ENCODE data around the gene SHOX.

Gene SHOX

GRCh38 chrX:629230-630006, 1.2 kb upstream of the SHOX start:
- Mint-ChIP-seq H3K27ac (peak overlapping the region; percentile 62), H3K36me3 (no peaks in the 10 kb centered on the region), H3K4me3 (no peak overlapping the region), H3K4me1 (no peaks in the 10 kb centered on the region), H3K9me3 (peaks cover 9% of the 10 kb centered on the region), H3K27me3 (peaks cover 96% of the 10 kb centered on the region)
- CTCF ChIA-PET: no interaction called here
- no peak for DNase-seq

GRCh38 chrX:630007-630611, 482 bp upstream of the SHOX start:
- no peaks in the 10 kb centered on the region for H3K36me3 Mint-ChIP-seq
- H3K27ac Mint-ChIP-seq: no peak overlapping the region
- H3K9me3 Mint-ChIP-seq: peaks cover 9% of the 10 kb centered on the region
- peaks cover 96% of the 10 kb centered on the region for H3K27me3 Mint-ChIP-seq
- no peaks in the 10 kb centered on the region for H3K4me1 Mint-ChIP-seq
- no peak for DNase-seq
- H3K4me3 Mint-ChIP-seq: no peak overlapping the region
- CTCF ChIA-PET: no interaction called here

GRCh38 chrX:631802-632365, 1.3 kb downstream of the SHOX start:
- Mint-ChIP-seq H3K27me3 (peaks cover 89% of the 10 kb centered on the region), H3K27ac (peak overlapping the region; percentile 14), H3K4me3 (no peak overlapping the region), H3K9me3 (peaks cover 3% of the 10 kb centered on the region), H3K36me3 (no peaks in the 10 kb centered on the region), H3K4me1 (no peaks in the 10 kb centered on the region)
- no peak for DNase-seq
- CTCF ChIA-PET: no interaction called here

GRCh38 chrX:632366-633042, 1.9 kb downstream of the SHOX start:
- peak overlapping the region; percentile 14 for H3K27ac Mint-ChIP-seq
- H3K27me3 Mint-ChIP-seq: peaks cover 89% of the 10 kb centered on the region
- H3K36me3 Mint-ChIP-seq: no peaks in the 10 kb centered on the region
- H3K4me3 Mint-ChIP-seq: no peak overlapping the region
- no peaks in the 10 kb centered on the region for H3K4me1 Mint-ChIP-seq
- H3K9me3 Mint-ChIP-seq: peaks cover 2% of the 10 kb centered on the region
- DNase-seq: no peak
- CTCF ChIA-PET: no interaction called here

- Mint-ChIP-seq H3K9me3 (no peaks in the 10 kb centered on the region), H3K27me3 (peaks cover 89% of the 10 kb centered on the region), H3K36me3 (no peaks in the 10 kb centered on the region), H3K4me3 (no peak overlapping the region), H3K4me1 (no peaks in the 10 kb centered on the region), H3K27ac (no peak overlapping the region)
- CTCF ChIA-PET: no interaction called here
- DNase-seq: no peak
Measured at GRCh38 chrX:633043-633984, 2.7 kb downstream of the SHOX start.

GRCh38 chrX:633985-634958, 3.7 kb downstream of the SHOX start:
- no peak overlapping the region for H3K27ac Mint-ChIP-seq
- H3K4me3 Mint-ChIP-seq: no peak overlapping the region
- peaks cover 93% of the 10 kb centered on the region for H3K27me3 Mint-ChIP-seq
- no peaks in the 10 kb centered on the region for H3K9me3 Mint-ChIP-seq
- no peaks in the 10 kb centered on the region for H3K4me1 Mint-ChIP-seq
- no peaks in the 10 kb centered on the region for H3K36me3 Mint-ChIP-seq
- CTCF ChIA-PET: no interaction called here
- no peak for DNase-seq

GRCh38 chrX:635428-636090, 5.0 kb downstream of the SHOX start:
- Mint-ChIP-seq H3K9me3 (no peaks in the 10 kb centered on the region), H3K27ac (no peak overlapping the region), H3K27me3 (peaks cover 93% of the 10 kb centered on the region), H3K36me3 (no peaks in the 10 kb centered on the region), H3K4me3 (no peak overlapping the region), H3K4me1 (no peaks in the 10 kb centered on the region)
- CTCF ChIA-PET: no interaction called here
- no peak for DNase-seq

GRCh38 chrX:636981-637659, 6.5 kb downstream of the SHOX start:
- H3K4me1 Mint-ChIP-seq: no peaks in the 10 kb centered on the region
- no peak overlapping the region for H3K4me3 Mint-ChIP-seq

GRCh38 chrX:637660-638481, 7.3 kb downstream of the SHOX start:
- peaks cover 93% of the 10 kb centered on the region for H3K27me3 Mint-ChIP-seq
- no peak overlapping the region for H3K4me3 Mint-ChIP-seq
- DNase-seq: no peak
- H3K27ac Mint-ChIP-seq: peak overlapping the region; percentile 55
- CTCF ChIA-PET: no interaction called here
- no peaks in the 10 kb centered on the region for H3K36me3 Mint-ChIP-seq
- no peaks in the 10 kb centered on the region for H3K4me1 Mint-ChIP-seq
- no peaks in the 10 kb centered on the region for H3K9me3 Mint-ChIP-seq

More at GRCh38 chrX:636981-637659, 6.5 kb downstream of the SHOX start:
- Mint-ChIP-seq H3K36me3 (no peaks in the 10 kb centered on the region), H3K27ac (peak overlapping the region; percentile 34), H3K9me3 (no peaks in the 10 kb centered on the region), H3K27me3 (peaks cover 93% of the 10 kb centered on the region)
- no peak for DNase-seq
- CTCF ChIA-PET: no interaction called here

- H3K4me3 Mint-ChIP-seq: no peak overlapping the region
- peak overlapping the region; percentile 55 for H3K27ac Mint-ChIP-seq
- H3K36me3 Mint-ChIP-seq: no peaks in the 10 kb centered on the region
- H3K4me1 Mint-ChIP-seq: no peaks in the 10 kb centered on the region
- CTCF ChIA-PET: no interaction called here
- H3K9me3 Mint-ChIP-seq: no peaks in the 10 kb centered on the region
- DNase-seq: no peak
- peaks cover 93% of the 10 kb centered on the region for H3K27me3 Mint-ChIP-seq
Measured at GRCh38 chrX:638482-639131, 8.0 kb downstream of the SHOX start.

GRCh38 chrX:639151-639550, 8.6 kb downstream of the SHOX start:
- no peak for DNase-seq
- H3K36me3 Mint-ChIP-seq: no peaks in the 10 kb centered on the region
- no peak overlapping the region for H3K27ac Mint-ChIP-seq
- CTCF ChIA-PET: no interaction called here
- H3K4me3 Mint-ChIP-seq: no peak overlapping the region
- H3K27me3 Mint-ChIP-seq: peaks cover 93% of the 10 kb centered on the region
- no peaks in the 10 kb centered on the region for H3K9me3 Mint-ChIP-seq
- H3K4me1 Mint-ChIP-seq: no peaks in the 10 kb centered on the region
